ENCODE results near the gene LSM14A.

The LSM14A gene

DNA sequence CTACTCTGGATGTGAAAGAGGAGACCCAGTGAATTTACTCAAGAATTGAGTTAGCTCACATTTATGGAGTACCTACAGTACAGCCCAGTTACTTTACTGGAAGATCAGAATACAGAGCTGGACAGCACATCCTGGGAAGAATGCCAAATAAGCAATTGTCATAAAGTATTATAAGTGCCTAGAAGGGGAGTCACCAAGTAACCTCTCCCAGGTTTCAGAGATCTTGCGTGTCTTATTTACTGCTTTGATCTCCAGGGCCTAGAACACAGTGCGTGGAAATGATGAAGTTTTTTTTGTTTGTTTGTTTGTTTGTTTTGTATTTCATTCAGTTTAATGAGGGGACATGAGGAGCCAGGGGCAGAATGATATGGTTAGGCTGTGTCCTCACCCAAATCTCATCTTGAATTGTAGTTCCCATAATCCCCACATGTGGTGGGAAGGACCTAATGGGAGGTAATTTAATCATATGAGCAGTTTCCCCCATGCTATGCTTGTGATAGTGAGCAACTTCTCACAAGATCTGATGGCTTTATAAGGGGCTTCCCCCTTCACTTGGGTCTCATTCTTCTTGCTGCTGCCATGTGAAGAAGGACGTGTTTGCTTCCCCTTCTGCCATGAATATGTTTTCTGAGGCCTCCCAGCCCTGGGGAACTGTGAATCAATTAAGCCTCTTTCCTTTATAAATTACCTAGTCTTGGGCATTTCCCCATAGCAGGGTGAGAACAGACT is 87.2 kb downstream of the LSM14A start:
- DNase-seq = no peak

DNA sequence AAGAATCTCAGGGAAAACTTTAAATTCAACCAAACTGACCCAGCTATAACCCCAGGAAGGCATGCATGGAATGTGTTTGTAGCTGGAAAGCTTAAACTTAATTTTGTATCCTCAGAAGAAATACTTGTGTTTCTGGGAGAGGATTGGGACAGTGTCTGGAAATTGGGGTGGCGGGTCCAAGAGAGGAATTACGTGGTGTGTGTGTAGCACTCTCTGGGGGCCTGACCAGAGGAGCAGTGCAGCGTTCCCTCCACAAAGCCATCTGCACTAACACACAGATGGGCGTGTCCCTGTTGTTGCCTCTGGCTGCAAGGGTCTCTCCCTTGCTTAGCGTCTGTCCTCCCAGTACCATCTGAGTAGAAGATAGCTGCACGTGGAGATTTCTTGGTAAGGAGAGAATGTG is 88.5 kb downstream of the LSM14A start:
- no peak for DNase-seq

GRCh38 chr19:34261334-34262109 is 89.2 kb downstream of the LSM14A start:
- no peak for DNase-seq

GRCh38 chr19:34263745-34264237 is 91.5 kb downstream of the LSM14A start:
- DNase-seq = no peak

DNA sequence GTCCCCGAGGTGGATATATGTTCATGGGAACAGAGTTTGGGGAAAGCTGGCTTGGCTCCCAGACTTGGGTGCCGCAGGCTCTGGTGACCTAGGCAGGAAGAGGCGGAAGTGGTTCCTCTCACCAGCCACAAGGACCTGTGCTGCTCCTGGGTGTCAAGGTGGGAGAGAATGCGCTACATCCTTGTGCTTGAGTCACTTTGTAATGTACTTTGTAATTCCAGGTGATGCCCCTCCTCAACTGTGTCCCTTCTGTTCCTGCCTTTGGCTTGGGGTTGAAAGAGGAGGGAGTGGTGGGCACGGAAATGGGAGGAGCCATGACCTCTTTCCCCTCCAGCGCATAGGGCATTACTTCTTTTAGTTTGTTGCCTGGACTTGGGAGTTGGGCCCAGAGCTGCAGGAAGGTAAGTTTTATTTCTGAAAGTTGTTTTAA is 92.9 kb downstream of the LSM14A start:
- no peak for DNase-seq

GRCh38 chr19:34269081-34269480 is 96.8 kb downstream of the LSM14A start:
- DNase-seq = no peak

DNA sequence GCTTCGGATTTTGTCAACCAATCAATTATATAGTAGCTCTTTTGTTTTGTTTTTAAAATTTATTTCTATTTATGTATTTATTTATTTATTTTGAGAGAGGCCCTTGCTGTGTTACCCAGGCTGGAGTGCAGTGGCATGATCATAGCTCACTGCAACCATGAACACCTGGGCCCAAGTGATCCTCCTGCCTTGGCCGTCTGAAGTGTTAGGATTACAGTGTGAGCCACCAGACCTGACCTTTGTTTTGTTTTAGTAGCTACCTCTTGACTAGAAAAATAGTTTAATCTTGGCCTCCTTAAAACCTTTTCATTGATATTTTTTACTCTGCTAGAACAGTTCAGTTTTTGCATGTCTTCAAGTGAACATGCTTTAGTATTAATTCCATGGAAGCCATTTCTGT is 97.2 kb downstream of the LSM14A start:
- DNase-seq = no peak

DNA sequence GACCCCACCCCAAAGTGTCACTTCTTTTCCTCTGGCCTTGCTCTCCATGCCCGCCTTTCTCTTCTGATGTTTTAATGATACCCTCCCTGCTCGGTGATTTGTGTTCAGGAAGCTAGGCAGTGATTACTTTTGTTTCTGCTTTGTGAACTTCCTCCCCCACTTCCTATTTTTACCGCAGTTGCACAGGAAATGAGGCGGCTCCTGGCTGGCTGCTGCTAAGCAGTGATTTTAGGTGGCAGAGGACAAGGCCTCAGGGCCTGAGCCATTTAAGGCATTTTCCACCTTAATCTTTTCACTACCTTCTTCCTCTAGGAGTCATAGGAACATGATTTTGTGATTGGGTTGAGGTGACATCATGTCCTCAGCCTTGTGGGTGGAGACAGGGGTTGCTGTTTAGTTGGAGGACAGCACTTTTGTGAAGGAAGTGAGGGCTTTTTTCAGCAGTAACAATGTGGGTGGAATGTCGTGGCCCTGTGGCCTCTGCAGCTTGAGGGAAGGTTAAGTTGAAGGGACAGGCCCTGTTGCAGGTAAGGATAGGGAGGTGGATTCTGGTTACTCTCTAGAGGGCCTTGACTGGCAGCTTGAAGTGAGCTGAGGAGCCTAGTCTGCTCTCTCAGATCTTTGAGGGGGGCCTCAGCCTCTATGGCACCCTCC is 97.8 kb downstream of the LSM14A start:
- DNase-seq = peak; percentile 87

DNA sequence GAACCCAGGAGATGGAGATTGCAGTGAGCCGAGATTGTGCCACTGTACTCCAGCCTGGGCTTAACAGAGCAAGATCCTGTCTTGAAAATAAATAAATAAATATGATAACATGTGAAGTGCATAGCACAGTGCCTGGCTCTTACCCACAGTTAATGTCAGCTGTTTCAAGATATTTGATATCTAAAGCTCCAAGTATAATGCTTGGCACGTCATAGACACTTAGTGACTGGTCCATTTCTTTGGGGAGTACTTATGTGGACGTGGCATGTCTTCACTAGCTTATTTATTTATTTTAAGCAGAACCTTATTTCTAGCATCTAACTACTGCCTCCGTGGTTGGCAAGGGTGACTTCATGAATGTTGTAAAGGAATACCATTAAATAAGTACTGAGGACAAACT is 100.8 kb downstream of the LSM14A start:
- DNase-seq = no peak

GRCh38 chr19:34274284-34274826 is 102.1 kb downstream of the LSM14A start:
- no peak for DNase-seq

- DNase-seq = no peak
These were observed 102.7 kb downstream of the LSM14A start for GRCh38 chr19:34274827-34275625.

- no peak for DNase-seq
These were observed 103.4 kb downstream of the LSM14A start for GRCh38 chr19:34275705-34276104.

- DNase-seq = no peak
These were observed 104.3 kb downstream of the LSM14A start for GRCh38 chr19:34276614-34277013.

DNA sequence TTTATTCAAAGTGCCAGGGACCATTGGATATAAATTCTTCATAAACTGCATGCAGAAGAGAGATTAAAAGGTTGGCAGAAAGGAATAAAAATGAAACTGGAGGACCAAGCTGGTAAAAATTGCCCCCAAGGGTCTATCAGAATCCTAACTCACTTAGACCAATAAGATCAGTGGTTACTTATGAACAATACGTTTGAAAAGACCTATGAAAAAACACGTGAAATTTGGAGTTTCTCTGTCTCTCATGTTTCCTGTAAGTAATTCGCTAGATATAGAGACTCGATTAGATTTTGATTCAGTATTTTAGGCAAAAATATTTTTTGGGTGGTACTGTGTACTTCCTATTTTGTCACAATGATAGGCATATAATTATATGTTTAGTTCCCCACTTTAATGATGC is 104.9 kb downstream of the LSM14A start:
- no peak for DNase-seq

- DNase-seq = no peak
These were observed 106.5 kb downstream of the LSM14A start for GRCh38 chr19:34278783-34279182.

All from activated CD4-positive, alpha-beta T cell treated with anti-CD3 and anti-CD28 coated beads, Interleukin-2, Interleukin-6, amounts not matched to agents 100 ng/mL and 50 ng/mL, durations not matched to agents 16 hours and 8 hours (primary cell).